A549 (cell line): ENCODE results near the gene ANKRD16. TPM values are rescaled to one million over a fixed set of nuclear protein-coding genes. Genes with fewer than 3 reads are reported as not detected.

Experiments
- ATAC-seq, 2 experiments: fragments of 200-7000 bp in 1 of 2; fragments of >200 bp in 1 of 2; cut with Nextera tagmentation in 1 of 2; cut with Tn5 transposase in 1 of 2; 3 replicates each; pipeline versions ENCODE4 v1.8.0 to v1.9.1; 2018 to 2020; ENCODE audit warnings: mild to moderate bottlenecking in 1 of 2, moderate library complexity in 1 of 2
- CTCF ChIA-PET: fragments of 300-600 bp; sonication (Branson Sonifier 250); formaldehyde crosslinking; extraction: SDS; loops from one replicate; lab custom pipeline; 2021; ENCODE audit warnings: antibody characterized with exemption, inconsistent platforms; lab: Yijun Ruan, JAX
- POLR2A ChIA-PET: fragments of 350-600 bp; formaldehyde crosslinking; extraction: SDS; loops from one replicate; lab custom pipeline; 2021; ENCODE audit warnings: antibody characterized with exemption, inconsistent platforms; lab: Yijun Ruan, JAX
- DNase-seq, 2 experiments: peaks; one replicate each; pipeline versions ENCODE4 v3.0.0 to v3.0.0-alpha.2; 2011 to 2016; ENCODE audit warnings: low read depth in 1 of 2, low spot score in 1 of 2
- FAIRE-seq: peaks from 2 replicates; lab custom pipeline; 2011; peaks lifted over from hg19 to GRCh38; lab: Jason Lieb, UNC
- H3K27ac ChIP-seq, 2 experiments: fragments of >200 bp; sonication (Bioruptor Twin); formaldehyde crosslinking; 3 replicates each; pipeline ENCODE4 v1.5.1; 2016 to 2017
- H3K4me1 ChIP-seq: fragments of >200 bp; sonication (Bioruptor Twin); formaldehyde crosslinking; 3 replicates; pipeline ENCODE4 v1.6.1; 2016
- H3K4me2 ChIP-seq: fragments of >200 bp; sonication (Bioruptor Twin); formaldehyde crosslinking; 3 replicates; pipeline ENCODE4 v1.6.1; 2016
- H3K4me3 ChIP-seq: fragments of >200 bp; sonication (Bioruptor Twin); formaldehyde crosslinking; 3 replicates; pipeline ENCODE4 v1.5.1; 2016
- H3K9me3 ChIP-seq: fragments of >200 bp; sonication (Bioruptor Twin); formaldehyde crosslinking; 3 replicates; pipeline ENCODE4 v1.6.1; 2016
- CEBPB ChIP-seq, 2 experiments: fragments of >200 bp in 1 of 2; sonication (Bioruptor Twin) in 1 of 2; formaldehyde crosslinking in 1 of 2; IDR thresholded peaks; 2 replicates each; pipeline ENCODE4 v1.6.1; 2012 to 2016
- CHD2 ChIP-seq: fragments of 150-350 bp; IDR thresholded peaks from 2 replicates; pipeline ENCODE4 v1.6.1; 2014; ENCODE audit warnings: low read length; ENCODE audit not compliant: partially characterized antibody
- EP300 ChIP-seq, 2 experiments: fragments of >200 bp; sonication (Bioruptor Twin); formaldehyde crosslinking; IDR thresholded peaks; 2 replicates in 1 of 2; 3 replicates in 1 of 2; pipeline ENCODE4 v1.6.1; 2016 to 2017
- ESRRA ChIP-seq: fragments of 150-350 bp; IDR thresholded peaks from 2 replicates; pipeline ENCODE4 v1.6.1; 2014; ENCODE audit warnings: mild to moderate bottlenecking, low read length, borderline replicate concordance
- FOSL2 ChIP-seq, 2 experiments: fragments of 450-650 bp in 1 of 2; fragments of >200 bp in 1 of 2; sonication (Bioruptor Twin) in 1 of 2; formaldehyde crosslinking; IDR thresholded peaks; 2 replicates each; pipeline versions ENCODE4 v1.5.0 to v1.6.1; 2016 to 2020; ENCODE audit warnings: mild to moderate bottlenecking in 1 of 2, moderate library complexity in 1 of 2
- GATA3 ChIP-seq: IDR thresholded peaks from 2 replicates; pipeline ENCODE4 v1.6.1; 2012; ENCODE audit warnings: borderline replicate concordance
- HEYL ChIP-seq: fragments of 250-450 bp; sonication (Bioruptor Pico); IDR thresholded peaks from 2 replicates; pipeline ENCODE4 v1.8.0; 2021; ENCODE audit warnings: mild to moderate bottlenecking, moderate library complexity
- HOXB5 ChIP-seq: fragments of 250-450 bp; sonication (Bioruptor Pico); IDR thresholded peaks from 2 replicates; pipeline ENCODE4 v1.5.0; 2020; ENCODE audit warnings: mild to moderate bottlenecking, moderate library complexity
- JUN ChIP-seq, 2 experiments: fragments of >200 bp; sonication (Bioruptor Twin); formaldehyde crosslinking; IDR thresholded peaks; 2 replicates in 1 of 2; 3 replicates in 1 of 2; pipeline ENCODE4 v1.6.1; 2016 to 2017
- RNF2 ChIP-seq: fragments of 200-600 bp; sonication (generic); IDR thresholded peaks from 2 replicates; pipeline ENCODE4 v1.6.1; 2016; ENCODE audit warnings: low read depth, mild to moderate bottlenecking, antibody characterized with exemption, moderate library complexity, borderline replicate concordance
- TP53 ChIP-seq: fragments of 250-450 bp; sonication (Bioruptor Pico); IDR thresholded peaks from 2 replicates; pipeline ENCODE4 v1.5.0; 2021; ENCODE audit warnings: mild to moderate bottlenecking, moderate library complexity
- WGBS: methylation state at CpG from one replicate; pipeline ENCODE4 v1.1.6; 2017; ENCODE audit errors: missing lambda C conversion rate; 5-methylcytosine and 5-hydroxymethylcytosine counted together
- polyA plus RNA-seq, 4 experiments: library from polyadenylated mRNA; depleted of rRNA in 3 of 4; stranded (reverse); fragments of >200 nt; fragmentation: RNase III in 1 of 4; extraction: RNeasy Plus Mini Kit Qiagen cat#74134 plus additional on column Dnase treatment in 1 of 4; gene quantifications; 2 replicates in 3 of 4; 3 replicates in 1 of 4; pipeline ENCODE4 v1.2.3, GENCODE V29; 2011 to 2017
- TF ChIP-seq, protein P1 (sequence below): fragments of 450-650 bp; IDR thresholded peaks from 2 replicates; pipeline ENCODE4 v1.6.1; 2014; ENCODE audit warnings: antibody characterized with exemption
- TF ChIP-seq, protein P2 (sequence below): fragments of 150-350 bp; IDR thresholded peaks from 2 replicates; pipeline ENCODE4 v1.6.1; 2014; ENCODE audit warnings: low read depth, mild to moderate bottlenecking, low read length
- TF ChIP-seq, protein P3 (sequence below): fragments of 200-600 bp; sonication (generic); IDR thresholded peaks from 2 replicates; pipeline ENCODE4 v1.6.1; 2016; ENCODE audit warnings: antibody characterized with exemption, mild to moderate bottlenecking, moderate library complexity

Gene ANKRD16
- polyA plus RNA-seq, 2 of the 4 experiments (the other 2 are of a cell fraction): 7.3 to 8.9 TPM

DNA sequence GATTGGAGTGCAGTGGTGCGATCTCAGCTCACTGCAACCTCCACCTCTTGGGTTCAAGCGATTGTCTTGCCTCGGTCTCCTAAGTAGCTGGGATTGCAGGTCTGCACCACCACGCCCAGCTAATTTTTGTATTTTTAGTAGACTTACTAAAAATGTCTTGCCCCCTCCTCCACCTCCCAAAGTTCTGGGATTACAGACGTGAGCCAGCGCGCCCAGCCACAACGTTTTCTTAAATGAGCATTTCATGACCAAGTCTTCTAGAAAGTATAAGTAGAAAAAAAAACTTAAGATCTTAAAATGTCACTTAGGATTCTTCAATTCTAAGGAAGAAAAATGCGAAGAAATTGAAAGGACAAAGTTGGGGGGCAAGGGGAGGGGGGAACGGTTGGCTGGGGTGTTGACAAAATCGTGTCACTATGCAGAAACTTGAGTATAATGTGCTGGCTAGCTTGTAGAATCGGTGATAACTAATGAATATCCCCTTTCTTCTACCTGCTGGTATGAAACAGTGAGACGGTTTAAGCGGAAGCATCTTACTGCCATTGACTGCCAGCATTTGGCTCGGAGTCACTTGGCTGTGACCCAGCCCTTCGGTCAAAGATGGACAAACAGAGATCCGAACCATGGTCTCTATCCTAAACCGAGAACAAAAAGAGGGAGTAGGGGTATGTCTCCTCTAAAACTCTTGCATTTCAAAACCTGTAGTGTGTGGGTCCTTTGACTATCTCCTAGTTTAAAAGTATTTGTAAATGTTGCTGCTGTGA, 13.0 kb upstream of the ANKRD16 start:
- ChIA-PET CTCF (interaction anchor here (0.6 to 1.1 kb wide), 2 partner anchors 11 to 706 kb away, joined by 3 to 6 read pairs; no protein-coding TSS in a partner anchor), POLR2A (interaction anchor here (1.3 kb wide), 1 partner anchor 13 kb away, joined by 4 read pairs; the partner anchor contains the start of genes ANKRD16 and FBH1)
- H3K4me3 ChIP-seq: no peak overlapping the region
- H3K4me1 ChIP-seq: no peaks in the 10 kb centered on the region
- DNase-seq (no peak), ATAC-seq (no peak), FAIRE-seq (no peak)
- no peaks in the 10 kb centered on the region; the same call in 2 of the 3 replicates for H3K9me3 ChIP-seq
- 93% methylated on average over 18 of the region's 18 CpGs for WGBS
- H3K4me2 ChIP-seq: no peak overlapping the region
- TF ChIP-seq, protein P1, sequence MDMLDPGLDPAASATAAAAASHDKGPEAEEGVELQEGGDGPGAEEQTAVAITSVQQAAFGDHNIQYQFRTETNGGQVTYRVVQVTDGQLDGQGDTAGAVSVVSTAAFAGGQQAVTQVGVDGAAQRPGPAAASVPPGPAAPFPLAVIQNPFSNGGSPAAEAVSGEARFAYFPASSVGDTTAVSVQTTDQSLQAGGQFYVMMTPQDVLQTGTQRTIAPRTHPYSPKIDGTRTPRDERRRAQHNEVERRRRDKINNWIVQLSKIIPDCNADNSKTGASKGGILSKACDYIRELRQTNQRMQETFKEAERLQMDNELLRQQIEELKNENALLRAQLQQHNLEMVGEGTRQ: no peak
- TF ChIP-seq JUN (IDR thresholded peaks at IDR 0.05): no peak
- TF ChIP-seq ESRRA: no peak
- no peak for TF ChIP-seq TP53 (CRISPR knock-in tag)
- TF ChIP-seq, protein P2, sequence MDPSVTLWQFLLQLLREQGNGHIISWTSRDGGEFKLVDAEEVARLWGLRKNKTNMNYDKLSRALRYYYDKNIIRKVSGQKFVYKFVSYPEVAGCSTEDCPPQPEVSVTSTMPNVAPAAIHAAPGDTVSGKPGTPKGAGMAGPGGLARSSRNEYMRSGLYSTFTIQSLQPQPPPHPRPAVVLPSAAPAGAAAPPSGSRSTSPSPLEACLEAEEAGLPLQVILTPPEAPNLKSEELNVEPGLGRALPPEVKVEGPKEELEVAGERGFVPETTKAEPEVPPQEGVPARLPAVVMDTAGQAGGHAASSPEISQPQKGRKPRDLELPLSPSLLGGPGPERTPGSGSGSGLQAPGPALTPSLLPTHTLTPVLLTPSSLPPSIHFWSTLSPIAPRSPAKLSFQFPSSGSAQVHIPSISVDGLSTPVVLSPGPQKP: no peak
- no peak overlapping the region for H3K27ac ChIP-seq

GRCh38 chr10:5900247-5900646, 10.6 kb upstream of the ANKRD16 start:
- ATAC-seq (no peak), DNase-seq (no peak), FAIRE-seq (no peak)
- ChIA-PET CTCF (interaction anchor here (1.2 kb wide), 1 partner anchor 14 kb away, joined by 3 read pairs; no protein-coding TSS in a partner anchor), POLR2A (interaction anchor here (0.6 to 1.2 kb wide), 2 partner anchors 10 to 135 kb away, joined by 3 to 5 read pairs; partner anchors contain the start of genes ANKRD16 and FBH1)
- Histone ChIP-seq H3K4me2 (no peak overlapping the region), H3K9me3 (no peaks in the 10 kb centered on the region; the same call in 2 of the 3 replicates), H3K4me1 (no peaks in the 10 kb centered on the region), H3K27ac (no peak overlapping the region), H3K4me3 (no peak overlapping the region)
- WGBS: 92% methylated on average over 13 of the region's 13 CpGs
- TF ChIP-seq GATA3: no peak
- no peak for TF ChIP-seq HEYL (CRISPR knock-in tag)
- TF ChIP-seq HOXB5: no peak
- TF ChIP-seq, protein P1: no peak
- no peak for TF ChIP-seq CEBPB (IDR thresholded peaks at IDR 0.05)
- TF ChIP-seq JUN (IDR thresholded peaks at IDR 0.05): no peak
- no peak for TF ChIP-seq RNF2
- no peak for TF ChIP-seq EP300 (IDR thresholded peaks at IDR 0.05)
- TF ChIP-seq, protein P3, sequence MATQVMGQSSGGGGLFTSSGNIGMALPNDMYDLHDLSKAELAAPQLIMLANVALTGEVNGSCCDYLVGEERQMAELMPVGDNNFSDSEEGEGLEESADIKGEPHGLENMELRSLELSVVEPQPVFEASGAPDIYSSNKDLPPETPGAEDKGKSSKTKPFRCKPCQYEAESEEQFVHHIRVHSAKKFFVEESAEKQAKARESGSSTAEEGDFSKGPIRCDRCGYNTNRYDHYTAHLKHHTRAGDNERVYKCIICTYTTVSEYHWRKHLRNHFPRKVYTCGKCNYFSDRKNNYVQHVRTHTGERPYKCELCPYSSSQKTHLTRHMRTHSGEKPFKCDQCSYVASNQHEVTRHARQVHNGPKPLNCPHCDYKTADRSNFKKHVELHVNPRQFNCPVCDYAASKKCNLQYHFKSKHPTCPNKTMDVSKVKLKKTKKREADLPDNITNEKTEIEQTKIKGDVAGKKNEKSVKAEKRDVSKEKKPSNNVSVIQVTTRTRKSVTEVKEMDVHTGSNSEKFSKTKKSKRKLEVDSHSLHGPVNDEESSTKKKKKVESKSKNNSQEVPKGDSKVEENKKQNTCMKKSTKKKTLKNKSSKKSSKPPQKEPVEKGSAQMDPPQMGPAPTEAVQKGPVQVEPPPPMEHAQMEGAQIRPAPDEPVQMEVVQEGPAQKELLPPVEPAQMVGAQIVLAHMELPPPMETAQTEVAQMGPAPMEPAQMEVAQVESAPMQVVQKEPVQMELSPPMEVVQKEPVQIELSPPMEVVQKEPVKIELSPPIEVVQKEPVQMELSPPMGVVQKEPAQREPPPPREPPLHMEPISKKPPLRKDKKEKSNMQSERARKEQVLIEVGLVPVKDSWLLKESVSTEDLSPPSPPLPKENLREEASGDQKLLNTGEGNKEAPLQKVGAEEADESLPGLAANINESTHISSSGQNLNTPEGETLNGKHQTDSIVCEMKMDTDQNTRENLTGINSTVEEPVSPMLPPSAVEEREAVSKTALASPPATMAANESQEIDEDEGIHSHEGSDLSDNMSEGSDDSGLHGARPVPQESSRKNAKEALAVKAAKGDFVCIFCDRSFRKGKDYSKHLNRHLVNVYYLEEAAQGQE: no peak
- TF ChIP-seq FOSL2 (IDR thresholded peaks at IDR 0.05): no peak
- TF ChIP-seq FOSL2 (CRISPR knock-in tag; IDR thresholded peaks at IDR 0.05): no peak
- TF ChIP-seq CHD2: no peak
